Fibroblast of villous mesenchyme (primary cell): Measurements from ENCODE around the gene ACAD8. TPM values are rescaled to one million over a fixed set of nuclear protein-coding genes. Genes with fewer than 3 reads are reported as not detected.

ENCODE experiments used
- DNase-seq: peaks from one replicate; pipeline ENCODE4 v3.0.0-alpha.2; 2010; ENCODE audit warnings: low read depth
- H3K4me3 ChIP-seq: 2 replicates; pipeline ENCODE4 v1.5.1; 2011; ENCODE audit warnings: low read depth, mild to moderate bottlenecking, low read length
- total RNA-seq: library from RNA; depleted of rRNA; stranded (reverse); fragments of >200 nt; gene quantifications from 2 replicates; pipeline ENCODE4 v1.2.3, GENCODE V29; 2012
- TF ChIP-seq, protein P1 (sequence below): IDR thresholded peaks from 2 replicates; pipeline ENCODE4 v1.5.1; 2012; ENCODE audit warnings: low read depth, mild to moderate bottlenecking, low read length; ENCODE audit not compliant: insufficient read depth

Gene ACAD8
- 14.5 and 16.4 TPM in 2 replicates for total RNA-seq

GRCh38 chr11:134253188-134253993 is at the start of gene ACAD8, which contains the start of gene THYN1:
ACAD8 (plus strand) TSS chr11:134253568; CDS start chr11:134253601, 33 bp downstream.
THYN1 (minus strand) TSS chr11:134253352; CDS start chr11:134252882, 470 bp downstream.
- TF ChIP-seq, protein P1, sequence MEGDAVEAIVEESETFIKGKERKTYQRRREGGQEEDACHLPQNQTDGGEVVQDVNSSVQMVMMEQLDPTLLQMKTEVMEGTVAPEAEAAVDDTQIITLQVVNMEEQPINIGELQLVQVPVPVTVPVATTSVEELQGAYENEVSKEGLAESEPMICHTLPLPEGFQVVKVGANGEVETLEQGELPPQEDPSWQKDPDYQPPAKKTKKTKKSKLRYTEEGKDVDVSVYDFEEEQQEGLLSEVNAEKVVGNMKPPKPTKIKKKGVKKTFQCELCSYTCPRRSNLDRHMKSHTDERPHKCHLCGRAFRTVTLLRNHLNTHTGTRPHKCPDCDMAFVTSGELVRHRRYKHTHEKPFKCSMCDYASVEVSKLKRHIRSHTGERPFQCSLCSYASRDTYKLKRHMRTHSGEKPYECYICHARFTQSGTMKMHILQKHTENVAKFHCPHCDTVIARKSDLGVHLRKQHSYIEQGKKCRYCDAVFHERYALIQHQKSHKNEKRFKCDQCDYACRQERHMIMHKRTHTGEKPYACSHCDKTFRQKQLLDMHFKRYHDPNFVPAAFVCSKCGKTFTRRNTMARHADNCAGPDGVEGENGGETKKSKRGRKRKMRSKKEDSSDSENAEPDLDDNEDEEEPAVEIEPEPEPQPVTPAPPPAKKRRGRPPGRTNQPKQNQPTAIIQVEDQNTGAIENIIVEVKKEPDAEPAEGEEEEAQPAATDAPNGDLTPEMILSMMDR: peak; percentile 38
- H3K4me3 ChIP-seq: peak within 1 kb of the TSS; percentile 77

DNA sequence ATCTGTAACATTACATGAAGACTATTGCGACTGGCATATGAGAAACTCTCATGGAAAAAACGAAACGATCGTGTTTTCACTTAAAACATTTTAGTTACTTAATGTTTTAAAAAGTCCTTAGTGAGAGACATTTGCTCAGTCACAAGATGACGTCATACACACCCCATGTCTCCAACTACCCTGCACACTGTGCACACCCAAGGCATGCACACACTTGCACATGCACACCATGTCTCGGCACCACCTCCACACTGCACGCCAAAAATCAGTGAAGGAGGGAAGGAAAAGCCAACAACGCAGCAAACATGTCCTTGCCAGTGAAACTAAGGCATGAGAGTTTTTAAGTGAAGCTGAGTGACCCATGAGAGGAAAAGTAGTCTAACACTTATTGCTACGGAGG is 47.6 kb upstream of the ACAD8 start:
- TF ChIP-seq, protein P1: no peak
- DNase-seq: no peak
- H3K4me3 ChIP-seq: no peak overlapping the region

More at GRCh38 chr11:134253188-134253993, at the start of gene ACAD8, which contains the start of gene THYN1:
- peak; percentile 96 for DNase-seq

GRCh38 chr11:134206185-134206584 is 47.2 kb upstream of the ACAD8 start:
- H3K4me3 ChIP-seq: no peak overlapping the region
- DNase-seq: no peak
- TF ChIP-seq, protein P1: no peak

GRCh38 chr11:134207538-134208239 is 45.7 kb upstream of the ACAD8 start:
- DNase-seq: peak; percentile 25
- H3K4me3 ChIP-seq: no peak overlapping the region
- TF ChIP-seq, protein P1: peak; percentile 65

DNA sequence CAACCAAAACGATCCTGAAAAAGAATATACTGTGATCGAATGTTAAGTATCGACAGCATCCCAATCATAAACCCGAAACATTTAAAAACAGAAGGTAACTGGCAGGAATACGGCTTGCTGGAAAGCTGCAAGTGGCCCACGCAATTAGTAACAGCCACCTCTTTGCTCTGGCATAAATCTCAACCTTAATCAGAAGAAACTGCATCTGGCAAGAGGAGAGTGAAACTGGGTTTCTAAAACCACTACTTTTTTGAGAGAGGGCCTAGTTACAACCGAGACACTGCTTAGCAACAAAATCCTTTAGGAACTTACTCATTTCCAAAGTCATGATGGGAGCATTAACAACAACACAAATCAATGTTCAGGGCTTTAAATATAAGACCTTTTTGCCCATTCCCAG is 37.5 kb upstream of the ACAD8 start:
- no peak for DNase-seq
- H3K4me3 ChIP-seq: no peak overlapping the region
- TF ChIP-seq, protein P1: no peak

DNA sequence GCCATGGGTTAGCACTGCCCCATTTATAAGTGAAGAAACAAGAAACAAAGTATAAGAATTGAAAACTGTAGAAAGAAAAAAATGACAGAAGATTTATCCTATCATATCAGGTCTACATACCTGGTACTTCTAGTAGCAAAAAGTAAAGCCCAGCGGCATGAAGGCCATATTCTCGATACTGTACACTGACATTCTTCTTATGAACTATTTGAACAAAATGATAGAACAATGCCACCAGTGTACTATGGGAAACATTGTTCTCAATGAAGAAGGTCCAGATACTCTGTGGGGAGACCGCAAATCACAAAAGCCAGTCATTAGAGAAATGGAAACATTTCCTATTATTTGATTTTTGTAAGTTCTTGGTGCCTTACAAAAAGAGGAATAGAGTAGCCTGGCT is 36.6 kb upstream of the ACAD8 start:
- DNase-seq: no peak
- no peak overlapping the region for H3K4me3 ChIP-seq

More for the DNA sequence above, 36.6 kb upstream of the ACAD8 start:
- TF ChIP-seq, protein P1: no peak
